ENCODE data around the gene MDP1. TPM values are rescaled to one million over a fixed set of nuclear protein-coding genes. Genes with fewer than 3 reads are reported as not detected.
A peak's percentile ranks its signal among the peaks of the same experiment; 100 is the strongest.
"Not testable (repeated sequence)": the region's sequence is repeated elsewhere in the genome, so short reads cannot be mapped to it uniquely, and the experiment has no call there.

Gene MDP1
- total and polyA plus RNA-seq, 10 donors = 11.0 to 39.6 (median 22.4) TPM

DNA sequence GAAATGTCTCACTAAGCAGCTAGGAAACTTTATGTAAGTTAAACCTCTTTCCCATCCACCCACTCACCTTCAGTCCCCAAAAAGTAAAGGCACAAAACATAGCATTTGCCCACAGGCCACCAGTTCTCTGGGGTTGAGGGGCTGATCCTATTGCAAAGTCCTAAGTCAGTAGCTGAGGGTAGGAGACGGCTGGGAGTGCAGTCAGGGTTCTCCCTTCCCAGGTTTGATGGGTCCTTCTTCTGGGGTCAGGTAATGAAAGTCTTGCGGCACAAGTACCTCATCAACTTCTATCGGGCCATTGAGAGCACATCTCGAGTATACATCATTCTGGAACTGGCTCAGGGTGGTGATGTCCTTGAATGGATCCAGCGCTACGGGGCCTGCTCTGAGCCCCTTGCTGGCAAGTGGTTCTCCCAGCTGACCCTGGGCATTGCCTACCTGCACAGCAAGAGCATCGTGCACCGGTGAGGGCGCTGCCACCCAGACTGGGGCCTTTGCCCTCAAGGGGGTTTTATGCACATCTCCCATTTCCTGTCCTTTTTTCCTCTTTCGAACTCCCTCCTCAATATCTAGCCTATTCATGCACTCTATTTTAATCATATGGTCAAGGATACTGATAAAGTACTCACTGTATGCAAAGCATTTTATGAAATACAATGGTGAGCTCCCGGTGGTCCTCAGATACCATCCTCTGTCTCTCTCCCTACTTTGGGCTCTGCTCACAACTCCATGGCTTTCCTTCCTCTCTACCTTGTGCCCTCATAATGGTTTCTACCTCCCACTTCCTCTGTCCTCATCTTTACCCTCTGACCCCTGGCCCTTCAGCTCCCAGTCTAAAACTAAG lies 9.4 kb downstream of the MDP1 start:
- WGBS, 5 donors = 95 to 97% (median 96%) methylated on average over 11 of the region's 11 CpGs
- Histone ChIP-seq H3K27ac (peak overlapping the region in 1 of 8 donors; percentile 40), H3K36me3 (peaks cover 5 to 98% (median 59%) of the 10 kb centered on the region in 6 donors), H3K4me3 (no peak overlapping the region), H3K9me3 (peaks cover 0 to 5% (median 0%) of the 10 kb centered on the region in 8 donors), H3K27me3 (replicated peaks in 1 of 7) (no peaks in the 10 kb centered on the region), H3K4me1 (peaks cover 0 to 45% (median 8%) of the 10 kb centered on the region in 6 donors)
- TF ChIP-seq CTCF (IDR thresholded peaks at IDR 0.05 in 8 of 11, conservative IDR thresholded peaks at IDR 0.05 in 3 of 11) = no peak
- peak in 2 of 3 donors; percentile 40 to 50 for TF ChIP-seq POLR2AphosphoS5 (IDR thresholded peaks at IDR 0.05)
- TF ChIP-seq POLR2A (IDR thresholded peaks at IDR 0.05) = no peak
- intact Hi-C loops (cut with DNase I; ENCODE audit: low total_unique reads) = no loop called here
- no peak for DNase-seq

- peaks cover 0 to 5% (median 0%) of the 10 kb centered on the region in 8 donors for H3K9me3 ChIP-seq
- peaks cover 5 to 98% (median 46%) of the 10 kb centered on the region in 6 donors for H3K36me3 ChIP-seq
- DNase-seq = no peak
- H3K27me3 ChIP-seq (replicated peaks in 1 of 7) = no peaks in the 10 kb centered on the region
- TF ChIP-seq CTCF (IDR thresholded peaks at IDR 0.05 in 8 of 11, conservative IDR thresholded peaks at IDR 0.05 in 3 of 11) (no peak), POLR2A (IDR thresholded peaks at IDR 0.05) (no peak), POLR2AphosphoS5 (IDR thresholded peaks at IDR 0.05) (no peak)
- intact Hi-C loops (cut with DNase I; ENCODE audit: low total_unique reads) = no loop called here
- 93 to 97% (median 96%) methylated on average over 7 of the region's 7 CpGs for WGBS, 5 donors
- no peak overlapping the region for H3K4me3 ChIP-seq
- H3K27ac ChIP-seq = no peak overlapping the region
- peaks cover 0 to 29% (median 2%) of the 10 kb centered on the region in 6 donors for H3K4me1 ChIP-seq
These were observed 11.4 kb downstream of the MDP1 start for GRCh38 chr14:24204163-24205146.

DNA sequence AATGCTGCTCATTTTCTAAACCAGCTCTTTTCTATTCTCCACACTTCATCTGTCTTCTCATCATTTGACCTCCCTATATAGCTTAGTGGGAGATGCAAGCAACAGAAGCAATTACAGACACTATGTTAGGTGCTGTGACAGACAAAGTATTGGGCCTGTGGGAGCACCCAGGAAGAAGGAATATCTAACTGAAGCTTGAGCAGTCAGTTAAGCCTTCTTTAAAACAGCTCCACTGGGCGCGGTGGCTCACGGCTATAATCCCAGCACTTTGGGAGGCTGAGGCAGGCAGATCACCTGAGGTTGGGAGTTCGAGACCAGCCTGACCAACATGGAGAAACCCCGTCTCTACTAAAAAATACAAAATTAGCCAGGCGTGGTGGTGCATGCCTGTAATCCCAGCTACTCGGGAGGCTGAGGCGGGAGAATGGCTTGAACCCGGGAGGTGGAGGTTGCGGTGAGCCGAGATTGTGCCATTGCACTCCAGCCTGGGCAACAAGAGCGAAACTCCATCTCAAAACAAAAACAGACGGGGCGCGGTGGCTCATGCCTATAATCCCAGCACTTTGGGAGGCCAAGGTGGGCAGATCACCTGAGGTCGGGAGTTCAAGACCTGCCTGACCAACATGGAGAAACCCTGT lies 12.5 kb downstream of the MDP1 start:
- intact Hi-C loops (cut with DNase I; ENCODE audit: low total_unique reads); H3K4me3 ChIP-seq; H3K27ac ChIP-seq; H3K27me3 ChIP-seq (replicated peaks in 1 of 7); H3K9me3 ChIP-seq; DNase-seq: not testable (repeated sequence)
- H3K36me3 ChIP-seq = peaks cover 5 to 95% (median 36%) of the 10 kb centered on the region in 6 donors
- H3K4me1 ChIP-seq = peaks cover 6 to 38% (median 12%) of the 10 kb centered on the region in 6 donors
- 95 to 99% (median 97%) methylated on average over 15 to 16 of the region's 16 CpGs for WGBS, 5 donors

- Histone ChIP-seq H3K4me1 (peaks cover 8 to 38% (median 18%) of the 10 kb centered on the region in 6 donors), H3K36me3 (peaks cover 3 to 87% (median 29%) of the 10 kb centered on the region in 6 donors)
- 91 to 96% (median 96%) methylated on average over 8 of the region's 8 CpGs for WGBS, 5 donors
- H3K9me3 ChIP-seq; intact Hi-C loops (cut with DNase I; ENCODE audit: low total_unique reads); DNase-seq; H3K4me3 ChIP-seq; H3K27ac ChIP-seq; H3K27me3 ChIP-seq (replicated peaks in 1 of 7): not testable (repeated sequence)
These were observed 13.3 kb downstream of the MDP1 start for GRCh38 chr14:24202538-24202937.

All from spleen (tissue), 11 donors.